GM12891 (cell line): ENCODE data around the gene NEU4.
"Not testable (repeated sequence)": the region's sequence is repeated elsewhere in the genome, so short reads cannot be mapped to it uniquely, and the experiment has no call there.

Source experiments
- POLR2A ChIP-seq: IDR thresholded peaks from 2 replicates; pipeline ENCODE4 v1.6.1; 2011; ENCODE audit warnings: low read depth, low read length, control low read depth
- POLR2AphosphoS5 ChIP-seq: IDR thresholded peaks from 2 replicates; pipeline ENCODE4 v1.6.1; 2011; ENCODE audit warnings: low read depth, low read length, control low read depth
- SPI1 ChIP-seq: IDR thresholded peaks from 2 replicates; pipeline ENCODE4 v1.6.1; 2011; ENCODE audit warnings: low read depth, low read length, control low read depth
- TAF1 ChIP-seq: IDR thresholded peaks from 2 replicates; pipeline ENCODE4 v1.6.1; 2011; ENCODE audit warnings: low read depth, low read length, control low read depth

DNA sequence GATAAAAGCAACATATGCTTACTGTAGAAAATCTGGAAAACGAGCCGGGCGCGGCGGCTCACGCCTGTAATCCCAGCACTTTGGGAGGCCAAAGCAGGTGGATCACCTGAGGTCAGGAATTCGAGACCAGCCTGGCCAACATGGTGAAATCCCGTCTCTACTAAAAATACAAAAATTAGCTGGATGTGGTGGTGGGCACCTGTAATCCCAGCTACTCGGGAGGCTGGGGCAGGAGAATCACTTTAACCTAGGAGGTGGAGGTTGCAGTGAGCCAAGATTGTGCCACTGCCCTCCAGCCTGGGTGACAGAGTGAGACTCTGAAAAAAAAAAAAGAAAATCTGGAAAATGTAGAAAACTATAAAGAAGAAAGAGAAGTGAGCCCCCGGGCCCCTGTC, 8.8 kb downstream of the NEU4 start:
- not testable (repeated sequence) for TF ChIP-seq TAF1, POLR2AphosphoS5, POLR2A, SPI1
